Nephron (organoid): ENCODE measurements around the gene FGD5.

Experiments
- H3K27ac Mint-ChIP-seq, 3 experiments: 2 replicates each; pipeline ENCODE4 v1.8.0; 2020; ENCODE audit warnings: mixed read lengths in 3 of 3, mild to moderate bottlenecking in 2 of 3, moderate library complexity in 1 of 3
- H3K27me3 Mint-ChIP-seq: 2 replicates; pipeline ENCODE4 v1.8.0; 2021; ENCODE audit warnings: low read depth, mild to moderate bottlenecking, moderate library complexity, mixed read lengths
- H3K36me3 Mint-ChIP-seq: 2 replicates; pipeline ENCODE4 v1.8.0; 2020; ENCODE audit warnings: low read depth, mixed read lengths
- H3K4me1 Mint-ChIP-seq: 2 replicates; pipeline ENCODE4 v1.8.0; 2020; ENCODE audit warnings: mixed read lengths
- H3K4me3 Mint-ChIP-seq, 3 experiments: 2 replicates each; pipeline ENCODE4 v1.8.0; 2020; ENCODE audit warnings: mild to moderate bottlenecking in 3 of 3, mixed read lengths in 3 of 3, moderate library complexity in 2 of 3
- H3K9me3 Mint-ChIP-seq: 2 replicates; pipeline ENCODE4 v1.8.0; 2020; ENCODE audit warnings: mixed read lengths
- CTCF ChIP-seq, 3 experiments: fragments of 200-600 bp; sonication (generic); IDR thresholded peaks; one replicate each; pipeline ENCODE4 v1.5.0; 2021; ENCODE audit warnings: antibody characterized with exemption in 3 of 3; ENCODE audit not compliant: unreplicated experiment in 3 of 3

The FGD5 gene

GRCh38 chr3:14772533-14773138 is 46.1 kb upstream of the FGD5 start:
- Mint-ChIP-seq H3K36me3 (no peaks in the 10 kb centered on the region), H3K4me3 (no peak overlapping the region), H3K27ac (no peak overlapping the region), H3K9me3 (no peaks in the 10 kb centered on the region), H3K4me1 (no peaks in the 10 kb centered on the region), H3K27me3 (peaks cover 10% of the 10 kb centered on the region)
- TF ChIP-seq CTCF (IDR thresholded peaks at IDR 0.05; ENCODE audit: unreplicated experiment in 3 of 3), result no peak

GRCh38 chr3:14773281-14773680 is 45.5 kb upstream of the FGD5 start:
- no peak overlapping the region for H3K4me3 Mint-ChIP-seq
- no peaks in the 10 kb centered on the region for H3K36me3 Mint-ChIP-seq
- H3K27ac Mint-ChIP-seq, result no peak overlapping the region
- H3K27me3 Mint-ChIP-seq, result peaks cover 5% of the 10 kb centered on the region
- H3K9me3 Mint-ChIP-seq, result no peaks in the 10 kb centered on the region
- H3K4me1 Mint-ChIP-seq, result no peaks in the 10 kb centered on the region
- no peak for TF ChIP-seq CTCF (IDR thresholded peaks at IDR 0.05; ENCODE audit: unreplicated experiment in 3 of 3)

- H3K4me3 Mint-ChIP-seq, result no peak overlapping the region
- H3K4me1 Mint-ChIP-seq, result no peaks in the 10 kb centered on the region
- TF ChIP-seq CTCF (IDR thresholded peaks at IDR 0.05; ENCODE audit: unreplicated experiment in 3 of 3), result no peak
- peaks cover 3% of the 10 kb centered on the region for H3K9me3 Mint-ChIP-seq
- peaks cover 5% of the 10 kb centered on the region for H3K27me3 Mint-ChIP-seq
- no peaks in the 10 kb centered on the region for H3K36me3 Mint-ChIP-seq
- H3K27ac Mint-ChIP-seq, result no peak overlapping the region
These were observed 45.1 kb upstream of the FGD5 start for GRCh38 chr3:14773691-14774128.

GRCh38 chr3:14774431-14774830 is 44.3 kb upstream of the FGD5 start:
- Mint-ChIP-seq H3K4me1 (no peaks in the 10 kb centered on the region), H3K27me3 (peaks cover 5% of the 10 kb centered on the region), H3K36me3 (no peaks in the 10 kb centered on the region), H3K27ac (no peak overlapping the region), H3K9me3 (peaks cover 7% of the 10 kb centered on the region), H3K4me3 (no peak overlapping the region)
- no peak for TF ChIP-seq CTCF (IDR thresholded peaks at IDR 0.05; ENCODE audit: unreplicated experiment in 3 of 3)

GRCh38 chr3:14775011-14775410 is 43.8 kb upstream of the FGD5 start:
- no peak for TF ChIP-seq CTCF (IDR thresholded peaks at IDR 0.05; ENCODE audit: unreplicated experiment in 3 of 3)
- H3K27me3 Mint-ChIP-seq, result peaks cover 5% of the 10 kb centered on the region
- no peak overlapping the region for H3K27ac Mint-ChIP-seq
- H3K4me1 Mint-ChIP-seq, result no peaks in the 10 kb centered on the region
- no peak overlapping the region for H3K4me3 Mint-ChIP-seq
- peaks cover 7% of the 10 kb centered on the region for H3K9me3 Mint-ChIP-seq
- H3K36me3 Mint-ChIP-seq, result no peaks in the 10 kb centered on the region

GRCh38 chr3:14775563-14775962 is 43.2 kb upstream of the FGD5 start:
- peaks cover 7% of the 10 kb centered on the region for H3K9me3 Mint-ChIP-seq
- no peak for TF ChIP-seq CTCF (IDR thresholded peaks at IDR 0.05; ENCODE audit: unreplicated experiment in 3 of 3)
- peaks cover 5% of the 10 kb centered on the region for H3K27me3 Mint-ChIP-seq
- H3K27ac Mint-ChIP-seq, result no peak overlapping the region
- no peak overlapping the region for H3K4me3 Mint-ChIP-seq
- no peaks in the 10 kb centered on the region for H3K36me3 Mint-ChIP-seq
- no peaks in the 10 kb centered on the region for H3K4me1 Mint-ChIP-seq
